ENCODE data around the gene COLEC12. TPM values are rescaled to one million over a fixed set of nuclear protein-coding genes. Genes with fewer than 3 reads are reported as not detected.
A peak's percentile ranks its signal among the peaks of the same experiment; 100 is the strongest.

COLEC12 gene
- total RNA-seq (under 1 TPM in 1 of 2 experiments, not detected in 1; 0.13 TPM), polyA plus RNA-seq (not detected), total RNA-seq (0 to 0.09 (median 0) reads per million in 6 experiments)

DNA sequence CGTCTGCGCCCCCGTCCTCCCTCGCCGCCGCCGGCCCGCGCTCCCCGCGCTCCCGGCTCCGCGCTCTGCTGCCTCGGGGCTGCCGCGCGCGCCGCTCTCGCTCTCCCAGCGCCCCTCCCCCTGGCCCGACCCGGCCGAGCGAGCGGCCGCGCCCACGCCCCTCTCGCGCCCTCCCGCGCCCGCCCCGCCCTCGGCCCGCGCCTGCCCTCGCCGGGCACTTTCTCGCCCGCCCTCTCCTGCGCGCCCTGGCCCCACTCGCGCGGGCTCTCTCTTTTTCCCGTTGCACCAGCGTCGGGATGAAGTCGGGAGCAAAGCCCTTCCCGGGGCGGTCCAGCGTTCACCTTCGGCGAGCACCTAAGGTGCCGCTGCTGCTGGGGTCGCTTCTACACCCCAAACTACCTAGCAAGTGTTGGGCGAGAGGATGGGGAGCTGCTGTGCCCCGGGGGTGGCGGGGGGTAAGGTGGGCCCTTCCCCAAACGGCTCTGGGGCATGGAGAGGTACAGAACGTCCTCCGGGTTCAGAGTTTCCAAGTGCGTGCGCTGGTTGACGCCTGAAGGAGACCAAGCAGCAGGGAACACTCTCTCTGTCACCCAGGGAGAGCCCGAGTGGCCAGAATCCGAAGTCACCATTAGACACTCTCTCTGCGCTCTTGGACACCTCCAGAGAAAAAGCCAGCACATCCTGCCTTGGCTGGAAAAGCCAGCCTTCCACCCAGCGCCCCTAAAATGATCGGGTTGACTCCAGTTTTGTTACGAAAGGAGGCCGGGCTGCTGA, at the start of gene COLEC12:
TSS of gene COLEC12 (minus strand) at position 70 of the 774 bp plus-strand sequence. CDS start 187 bp downstream, outside the sequence.
- peaks cover 0 to 13% (median 8%) of the 10 kb centered on the region in 4 donors for H3K4me1 Mint-ChIP-seq
- ATAC-seq (no peak), DNase-seq (no peak)
- no peaks in the 10 kb centered on the region for H3K36me3 Mint-ChIP-seq
- POLR2A ChIA-PET, result no interaction called here
- peak within 1 kb of the TSS in 5 of 10 donors; percentile 23 to 42 (median 33) for H3K4me3 Mint-ChIP-seq
- H3K27me3 Mint-ChIP-seq, result peaks cover 13 to 54% (median 33%) of the 10 kb centered on the region in 5 donors
- H3K9me3 Mint-ChIP-seq, result no peaks in the 10 kb centered on the region
- H3K27ac Mint-ChIP-seq, result peak within 1 kb of the TSS in 1 of 10 donors; percentile 40

DNA sequence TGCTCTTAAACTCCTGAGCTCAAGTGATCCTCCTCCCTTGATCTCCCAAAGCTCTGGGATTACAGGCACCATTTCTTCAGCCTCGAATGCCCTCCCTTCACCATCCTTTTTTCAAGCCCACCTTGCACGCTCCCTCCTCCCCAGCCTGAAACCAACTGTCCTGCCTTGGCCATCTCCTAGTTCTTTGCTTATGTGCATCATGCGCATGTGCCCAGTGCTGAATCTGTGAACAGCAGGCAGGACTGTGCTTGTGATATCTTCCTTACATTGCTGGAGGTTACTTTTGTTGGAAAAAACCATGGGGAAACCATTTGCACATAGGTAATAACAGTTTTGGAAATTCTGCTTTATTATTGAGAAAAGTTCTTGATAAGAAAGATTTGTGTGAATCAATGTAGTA, 49.5 kb upstream of the COLEC12 start:
- no peak overlapping the region for H3K4me3 Mint-ChIP-seq
- H3K27ac Mint-ChIP-seq, result no peak overlapping the region
- H3K36me3 Mint-ChIP-seq, result no peaks in the 10 kb centered on the region
- POLR2A ChIA-PET, result no interaction called here
- no peak for ATAC-seq
- peaks cover 0 to 4% (median 0%) of the 10 kb centered on the region in 9 donors for H3K9me3 Mint-ChIP-seq
- no peaks in the 10 kb centered on the region for H3K4me1 Mint-ChIP-seq
- H3K27me3 Mint-ChIP-seq, result peaks cover 6 to 20% (median 11%) of the 10 kb centered on the region in 5 donors
- no peak for DNase-seq

DNA sequence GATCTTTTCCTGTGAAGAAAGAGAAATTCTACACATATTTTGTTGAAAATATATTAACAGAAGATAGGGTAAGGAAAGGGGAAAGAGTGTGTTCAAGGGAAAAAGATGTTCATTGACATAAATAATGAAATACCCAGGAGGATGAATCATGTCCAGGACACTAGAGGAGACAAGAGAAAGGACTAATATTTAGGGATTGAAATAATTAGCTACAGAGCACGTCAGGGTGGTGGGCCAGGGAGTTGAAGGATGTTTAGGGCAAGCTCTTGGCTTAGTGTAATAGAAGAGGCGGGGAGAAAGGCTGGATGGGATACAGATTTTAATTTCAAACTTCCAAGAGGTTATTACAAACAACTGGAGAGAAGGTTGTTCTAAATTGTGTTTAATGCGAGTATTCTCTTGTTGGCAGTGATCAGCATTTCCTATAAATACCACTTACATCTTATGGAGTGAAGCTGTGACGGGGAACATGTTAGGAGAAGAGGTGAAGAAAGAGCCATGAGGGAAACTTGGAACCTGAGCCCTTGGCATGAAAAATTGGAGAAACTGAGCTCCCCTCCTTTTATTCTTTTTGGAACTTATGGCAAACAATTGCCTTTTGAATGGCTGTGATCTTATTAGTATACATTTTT, 43.1 kb upstream of the COLEC12 start:
- POLR2A ChIA-PET, result no interaction called here
- Mint-ChIP-seq H3K36me3 (no peaks in the 10 kb centered on the region), H3K4me1 (no peaks in the 10 kb centered on the region), H3K27ac (no peak overlapping the region), H3K4me3 (no peak overlapping the region), H3K27me3 (peaks cover 1 to 12% (median 6%) of the 10 kb centered on the region in 5 donors), H3K9me3 (peaks cover 0 to 9% (median 0%) of the 10 kb centered on the region in 9 donors)
- ATAC-seq, result no peak
- DNase-seq, result no peak

DNA sequence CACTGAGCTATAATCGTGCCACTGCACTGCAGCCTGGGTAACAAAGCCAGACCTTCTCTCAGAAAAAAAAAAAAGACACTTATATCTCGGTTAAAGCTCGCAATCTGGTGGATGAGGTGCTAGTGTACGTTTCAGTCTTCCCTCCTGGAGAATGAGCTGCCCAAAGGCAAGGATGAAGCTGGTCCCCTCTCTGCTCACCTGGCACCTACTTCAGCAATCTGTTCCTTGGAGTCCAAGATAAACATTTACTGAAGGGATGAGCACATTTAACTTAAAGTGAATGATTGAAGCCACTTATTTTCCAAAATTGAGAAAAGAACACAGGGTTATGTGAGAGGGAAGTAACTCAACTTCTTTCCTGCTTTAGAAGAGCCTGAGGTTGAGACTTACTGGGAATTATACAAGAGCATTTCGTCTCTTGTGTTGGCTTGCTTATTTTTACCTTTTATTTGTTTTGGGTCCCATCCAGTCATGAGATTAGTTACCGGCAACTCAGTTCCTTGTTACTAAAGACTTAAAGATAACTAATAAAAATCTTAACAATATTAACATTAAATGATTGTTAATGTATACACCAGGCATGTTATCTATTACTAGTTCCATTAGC, 33.6 kb upstream of the COLEC12 start:
- POLR2A ChIA-PET, result no interaction called here
- peaks cover 0 to 30% (median 9%) of the 10 kb centered on the region in 5 donors for H3K27me3 Mint-ChIP-seq

DNA sequence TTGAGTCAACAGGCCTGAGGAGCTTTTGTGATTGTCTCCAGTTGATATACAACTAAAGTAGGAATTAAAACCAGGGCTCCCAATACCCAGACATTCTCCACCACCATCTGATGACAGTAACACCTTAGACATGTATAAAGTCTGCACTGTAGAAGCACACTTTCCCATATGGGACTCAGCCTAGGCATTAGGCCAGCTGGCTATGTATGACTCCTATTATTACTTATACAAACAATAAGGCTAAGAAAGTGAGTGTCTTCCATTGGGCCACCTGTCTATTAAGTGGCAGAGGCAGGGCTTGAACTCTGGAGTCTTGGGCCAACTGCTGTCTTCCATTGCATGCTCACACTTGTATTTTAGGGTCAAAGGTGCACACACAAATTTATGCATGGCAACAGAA, 32.1 kb upstream of the COLEC12 start:
- peaks cover 0 to 4% (median 0%) of the 10 kb centered on the region in 9 donors for H3K9me3 Mint-ChIP-seq
- ATAC-seq (no peak), DNase-seq (no peak)
- H3K4me1 Mint-ChIP-seq, result no peaks in the 10 kb centered on the region
- H3K36me3 Mint-ChIP-seq, result no peaks in the 10 kb centered on the region
- H3K27ac Mint-ChIP-seq, result no peak overlapping the region
- POLR2A ChIA-PET, result no interaction called here
- no peak overlapping the region for H3K4me3 Mint-ChIP-seq
- peaks cover 0 to 30% (median 9%) of the 10 kb centered on the region in 5 donors for H3K27me3 Mint-ChIP-seq

More for the DNA sequence above, 33.6 kb upstream of the COLEC12 start:
- ATAC-seq (no peak), DNase-seq (no peak)
- Mint-ChIP-seq H3K4me1 (no peaks in the 10 kb centered on the region), H3K4me3 (no peak overlapping the region), H3K9me3 (peaks cover 0 to 4% (median 0%) of the 10 kb centered on the region in 9 donors), H3K27ac (no peak overlapping the region), H3K36me3 (no peaks in the 10 kb centered on the region)

DNA sequence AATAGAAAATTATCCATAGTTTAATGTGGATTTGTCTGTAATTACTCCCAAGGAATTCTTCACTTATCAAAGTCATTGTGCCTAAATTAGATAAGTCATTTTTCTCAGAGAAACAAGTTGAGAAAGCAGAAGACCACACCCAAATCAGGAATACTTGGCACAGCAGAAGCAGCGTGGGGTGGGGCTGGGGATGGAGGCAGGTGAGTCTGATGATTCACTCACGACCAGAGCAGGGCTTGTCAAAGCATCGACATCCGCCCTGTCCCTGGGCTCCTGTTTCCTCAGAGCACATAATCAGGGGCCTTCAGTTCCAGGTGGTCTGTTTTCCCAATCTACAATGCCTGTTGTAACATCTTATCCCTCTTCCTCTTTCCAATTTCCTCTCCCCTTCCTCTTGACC, 31.5 kb upstream of the COLEC12 start:
- H3K27ac Mint-ChIP-seq, result no peak overlapping the region
- no peaks in the 10 kb centered on the region for H3K36me3 Mint-ChIP-seq
- ATAC-seq, result no peak
- peaks cover 0 to 4% (median 0%) of the 10 kb centered on the region in 9 donors for H3K9me3 Mint-ChIP-seq
- POLR2A ChIA-PET, result no interaction called here
- H3K27me3 Mint-ChIP-seq, result peaks cover 0 to 30% (median 9%) of the 10 kb centered on the region in 5 donors
- DNase-seq, result no peak
- no peaks in the 10 kb centered on the region for H3K4me1 Mint-ChIP-seq
- H3K4me3 Mint-ChIP-seq, result no peak overlapping the region

DNA sequence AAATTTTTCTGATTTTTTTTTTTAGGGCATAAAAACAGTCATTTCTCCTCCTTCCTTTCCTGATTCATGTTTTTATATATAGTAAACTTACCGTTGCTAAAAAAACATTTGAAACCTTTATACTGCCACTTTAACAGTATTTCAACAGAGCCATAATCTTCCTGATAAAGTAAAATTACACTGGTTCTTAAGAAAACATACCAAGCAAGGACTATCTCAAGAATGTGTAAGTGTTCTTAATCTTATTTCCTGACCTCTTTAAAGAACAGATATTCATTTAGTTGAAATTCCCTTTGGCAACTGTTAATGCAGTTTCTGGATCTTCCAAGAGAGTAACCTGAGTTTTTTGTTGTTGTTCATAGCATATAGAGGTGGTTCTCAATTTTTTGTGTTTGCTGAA, 26.6 kb upstream of the COLEC12 start:
- no peak for DNase-seq
- Mint-ChIP-seq H3K27ac (no peak overlapping the region), H3K9me3 (no peaks in the 10 kb centered on the region), H3K36me3 (no peaks in the 10 kb centered on the region), H3K4me3 (no peak overlapping the region), H3K27me3 (peaks cover 0 to 17% (median 11%) of the 10 kb centered on the region in 5 donors), H3K4me1 (no peaks in the 10 kb centered on the region)
- no peak for ATAC-seq
- POLR2A ChIA-PET, result no interaction called here

DNA sequence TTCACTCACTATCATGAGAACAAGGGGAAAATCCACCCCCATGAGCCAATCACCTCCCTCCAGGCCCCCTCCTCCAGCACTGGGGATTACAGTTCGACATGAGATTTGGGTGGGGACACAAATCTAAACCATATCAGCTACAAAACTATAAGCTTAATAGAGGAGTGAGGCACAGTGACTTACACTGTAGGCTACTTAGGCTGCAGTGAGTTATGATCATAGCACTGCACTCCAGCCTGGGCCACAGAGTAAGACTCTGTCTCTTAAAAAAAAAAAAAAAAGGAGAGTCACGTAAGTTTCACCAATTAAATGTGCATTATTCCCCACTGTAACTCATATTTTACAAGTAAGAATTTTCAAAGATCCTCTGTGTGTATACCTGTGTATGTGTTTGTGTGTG, 26.2 kb upstream of the COLEC12 start:
- ATAC-seq (no peak), DNase-seq (no peak)
- no peaks in the 10 kb centered on the region for H3K36me3 Mint-ChIP-seq
- no peaks in the 10 kb centered on the region for H3K9me3 Mint-ChIP-seq
- H3K27me3 Mint-ChIP-seq, result peaks cover 0 to 13% (median 8%) of the 10 kb centered on the region in 5 donors
- H3K4me3 Mint-ChIP-seq, result no peak overlapping the region
- H3K27ac Mint-ChIP-seq, result no peak overlapping the region
- POLR2A ChIA-PET, result interaction anchor here (0.7 kb wide), 1 partner anchor 288 kb away, joined by 3 read pairs; no protein-coding TSS in a partner anchor
- H3K4me1 Mint-ChIP-seq, result no peaks in the 10 kb centered on the region

DNA sequence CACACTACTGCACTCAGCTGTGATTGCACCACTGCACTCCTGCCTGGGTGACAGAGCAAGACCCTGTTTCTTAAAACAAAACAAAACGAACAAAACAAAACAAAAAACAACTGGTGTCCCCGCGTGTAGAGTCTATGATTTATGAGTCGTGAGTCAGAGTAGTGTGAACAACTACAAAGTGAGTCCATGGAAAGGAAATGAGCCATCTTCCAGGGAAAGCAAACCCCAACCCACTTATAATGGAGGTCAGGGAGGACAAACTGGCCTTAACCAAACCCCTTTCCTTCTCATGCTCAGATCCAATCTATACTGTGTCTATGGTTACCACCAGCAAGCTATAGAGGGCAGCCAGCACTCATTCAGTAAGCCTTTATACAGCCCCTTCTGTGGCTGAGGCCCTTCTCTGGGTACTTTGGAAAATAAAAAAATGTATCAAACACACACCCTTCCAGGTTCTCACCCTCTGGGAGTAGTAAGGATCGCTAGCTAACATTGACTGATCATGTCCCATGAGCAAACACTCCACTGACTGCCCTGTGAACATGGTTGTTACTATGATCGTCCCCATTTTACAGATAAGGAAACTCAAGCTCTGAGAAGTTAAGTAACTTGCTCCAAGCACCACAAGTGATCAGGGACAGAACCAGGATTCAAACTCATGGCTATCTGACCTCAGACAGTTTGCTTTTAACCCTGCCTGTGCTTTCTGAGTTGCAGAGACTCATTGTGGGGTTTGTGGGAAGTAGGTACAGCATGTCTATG, 24.7 kb upstream of the COLEC12 start:
- Mint-ChIP-seq H3K4me1 (no peaks in the 10 kb centered on the region), H3K27me3 (peaks cover 0 to 8% (median 5%) of the 10 kb centered on the region in 5 donors), H3K36me3 (no peaks in the 10 kb centered on the region), H3K9me3 (no peaks in the 10 kb centered on the region), H3K27ac (peak overlapping the region in 1 of 10 donors; percentile 23), H3K4me3 (no peak overlapping the region)
- ATAC-seq (no peak), DNase-seq (no peak)
- POLR2A ChIA-PET, result no interaction called here

DNA sequence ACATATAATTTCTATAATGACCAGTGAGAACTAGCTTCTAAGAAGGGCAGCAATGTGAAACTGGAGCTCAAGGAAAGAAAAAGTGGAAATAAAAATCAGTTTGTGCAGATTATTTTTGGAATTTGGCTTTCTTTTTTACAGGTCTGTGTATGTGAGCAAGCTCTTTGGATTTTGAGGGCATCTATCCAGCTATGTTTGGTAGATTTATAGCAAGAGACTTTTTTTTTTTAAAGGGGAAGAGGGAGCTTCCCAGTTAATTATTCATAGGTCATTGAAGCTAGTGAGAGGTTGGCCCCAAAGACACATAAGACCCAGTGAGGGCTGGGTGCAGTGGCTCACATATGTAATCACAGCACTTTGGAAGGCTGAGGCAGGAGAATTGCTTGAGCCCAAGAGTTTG, 24.0 kb upstream of the COLEC12 start:
- Mint-ChIP-seq H3K27ac (no peak overlapping the region), H3K27me3 (peaks cover 0 to 8% (median 2%) of the 10 kb centered on the region in 5 donors), H3K4me1 (no peaks in the 10 kb centered on the region), H3K4me3 (no peak overlapping the region), H3K9me3 (no peaks in the 10 kb centered on the region), H3K36me3 (no peaks in the 10 kb centered on the region)
- POLR2A ChIA-PET, result no interaction called here
- no peak for ATAC-seq
- DNase-seq, result no peak

DNA sequence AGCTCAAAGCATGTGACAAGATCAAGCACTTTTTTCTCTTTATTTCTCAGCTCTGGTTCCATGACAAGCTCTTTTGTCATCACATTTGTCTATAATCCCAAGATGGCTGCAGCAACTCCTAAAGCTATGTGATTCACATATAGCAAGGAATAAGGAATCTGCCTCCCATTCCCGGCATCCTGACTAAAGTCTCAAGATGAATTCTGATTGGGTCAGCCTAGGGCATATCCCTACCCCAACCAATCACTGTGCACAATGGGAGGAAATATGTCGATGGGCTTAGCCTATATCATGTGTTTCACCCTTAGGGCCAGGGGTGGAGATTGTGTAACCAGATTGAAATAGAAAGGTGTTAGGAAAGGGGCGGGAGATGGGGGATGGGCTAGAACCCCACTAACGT, 23.1 kb upstream of the COLEC12 start:
- Mint-ChIP-seq H3K27me3 (peaks cover 0 to 8% (median 4%) of the 10 kb centered on the region in 5 donors), H3K9me3 (peaks cover 0 to 2% (median 0%) of the 10 kb centered on the region in 9 donors), H3K27ac (no peak overlapping the region), H3K4me1 (peaks cover 0 to 5% (median 1%) of the 10 kb centered on the region in 4 donors), H3K4me3 (no peak overlapping the region), H3K36me3 (no peaks in the 10 kb centered on the region)
- ATAC-seq, result no peak
- no peak for DNase-seq
- POLR2A ChIA-PET, result no interaction called here

DNA sequence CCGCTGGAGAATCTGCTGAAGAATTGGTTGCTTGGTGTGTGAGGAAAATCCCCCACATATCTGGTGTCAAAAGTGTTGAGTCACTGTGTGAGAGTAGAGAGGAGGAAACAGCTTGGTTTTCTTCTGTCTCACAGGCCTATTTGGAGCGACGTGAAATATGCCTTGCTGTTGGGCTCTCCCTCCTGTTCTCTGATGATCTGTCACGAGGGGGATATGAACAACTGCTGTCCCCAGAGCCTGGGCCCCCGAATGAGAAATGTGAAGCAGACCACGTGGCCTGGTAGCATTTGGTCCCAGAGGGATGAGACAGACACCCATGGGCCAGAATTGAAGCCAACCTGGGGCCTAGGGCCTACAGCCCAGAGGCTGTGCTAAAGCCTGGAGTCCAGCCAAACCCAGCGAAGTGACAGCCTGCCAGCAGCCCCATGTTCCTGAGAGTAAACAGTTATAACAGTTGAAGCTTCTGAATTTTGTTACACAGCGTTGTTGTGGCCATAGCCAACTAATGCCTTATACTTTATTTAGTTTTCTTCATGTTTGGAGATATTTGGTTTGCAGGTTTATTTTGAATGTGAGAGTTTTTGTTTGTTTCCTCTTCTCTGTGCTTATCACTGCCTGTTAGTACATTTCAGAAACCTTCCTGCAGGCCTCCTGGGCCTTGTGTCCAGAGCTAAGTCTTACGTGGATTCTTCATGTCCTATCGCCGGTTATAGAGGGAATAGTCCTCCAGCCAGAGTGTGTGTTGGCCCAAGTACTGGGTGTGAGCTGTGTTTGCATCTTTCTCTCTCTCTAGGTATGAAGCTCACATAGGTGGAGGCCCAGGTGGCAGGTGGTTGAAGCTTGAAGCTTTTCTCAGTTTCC, 18.7 kb upstream of the COLEC12 start:
- Mint-ChIP-seq H3K9me3 (peaks cover 0 to 9% (median 3%) of the 10 kb centered on the region in 9 donors), H3K27ac (no peak overlapping the region), H3K4me3 (no peak overlapping the region), H3K36me3 (no peaks in the 10 kb centered on the region), H3K27me3 (peaks cover 0 to 30% (median 13%) of the 10 kb centered on the region in 5 donors), H3K4me1 (peaks cover 0 to 5% (median 2%) of the 10 kb centered on the region in 4 donors)
- DNase-seq (no peak), ATAC-seq (no peak)
- POLR2A ChIA-PET, result no interaction called here
